GM12891 (cell line): ENCODE results near the gene CGB3.

Experiments used
- DNase-seq: peaks from one replicate; pipeline ENCODE4 v3.0.0; 2011; ENCODE audit warnings: low spot score; ENCODE audit not compliant: insufficient read length
- FAIRE-seq: peaks from 2 replicates; lab custom pipeline; 2011; peaks lifted over from hg19 to GRCh38; lab: Jason Lieb, UNC
- PAX5 ChIP-seq: IDR thresholded peaks from 2 replicates; pipeline ENCODE4 v1.6.1; 2011; ENCODE audit warnings: low read length, moderate library complexity, mild to moderate bottlenecking; ENCODE audit not compliant: insufficient read depth, severe bottlenecking
- POLR2A ChIP-seq: IDR thresholded peaks from 2 replicates; pipeline ENCODE4 v1.6.1; 2011; ENCODE audit warnings: low read depth, low read length, control low read depth
- POLR2AphosphoS5 ChIP-seq: IDR thresholded peaks from 2 replicates; pipeline ENCODE4 v1.6.1; 2011; ENCODE audit warnings: low read depth, low read length, control low read depth
- POU2F2 ChIP-seq: IDR thresholded peaks from 2 replicates; pipeline ENCODE4 v1.6.1; 2011; ENCODE audit warnings: low read depth, mild to moderate bottlenecking, control low read depth, low read length, moderate library complexity
- SPI1 ChIP-seq: IDR thresholded peaks from 2 replicates; pipeline ENCODE4 v1.6.1; 2011; ENCODE audit warnings: low read depth, low read length, control low read depth
- TAF1 ChIP-seq: IDR thresholded peaks from 2 replicates; pipeline ENCODE4 v1.6.1; 2011; ENCODE audit warnings: low read depth, low read length, control low read depth

CGB3 gene

GRCh38 chr19:49004133-49004532 lies 20.0 kb downstream of the CGB3 start:
- DNase-seq (no peak), FAIRE-seq (no peak)
- TF ChIP-seq POU2F2 (no peak), TAF1 (no peak), SPI1 (no peak), PAX5 (no peak), POLR2A (no peak), POLR2AphosphoS5 (no peak)

DNA sequence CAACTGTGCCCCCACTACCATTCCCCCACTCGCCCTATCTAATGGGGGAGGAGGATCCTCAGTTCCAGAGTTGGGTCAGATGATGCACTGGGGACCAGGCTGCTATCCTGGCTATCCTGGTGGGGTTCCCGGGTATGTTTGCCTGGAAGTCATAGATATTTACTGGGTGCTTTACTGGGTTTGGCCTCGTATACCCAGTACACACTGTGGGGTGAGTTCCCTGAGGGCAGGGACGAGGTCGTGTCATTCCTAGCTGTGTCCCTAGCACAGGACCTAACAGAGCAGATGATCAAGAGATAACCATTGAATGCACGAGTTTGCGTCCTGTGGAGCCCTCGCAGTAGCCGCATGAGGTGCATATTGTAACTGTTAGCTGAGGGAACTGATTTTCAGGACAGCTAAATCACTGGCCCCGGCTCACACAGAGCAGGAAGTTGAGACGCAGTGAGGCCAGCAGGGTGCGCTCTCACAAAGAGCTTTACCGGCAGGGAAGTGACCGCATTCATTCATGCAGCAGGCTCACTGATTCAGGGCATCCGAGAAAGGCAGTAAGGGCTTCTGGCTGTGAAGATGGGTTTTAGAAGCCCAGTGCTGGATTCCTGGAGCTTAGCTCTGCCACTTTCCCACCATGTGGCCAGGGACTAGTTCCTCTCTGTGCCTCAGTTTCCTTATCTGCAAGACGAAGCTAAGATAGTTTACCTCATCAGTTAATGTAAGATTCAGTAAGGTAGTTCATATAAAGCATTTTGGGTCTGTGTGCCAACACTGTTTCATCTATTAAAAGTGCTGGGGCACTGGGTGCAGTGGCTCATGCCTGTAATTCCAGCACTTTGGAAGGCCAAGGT lies 24.4 kb downstream of the CGB3 start:
- DNase-seq = no peak
- FAIRE-seq = no peak
- TF ChIP-seq POLR2AphosphoS5 (no peak), SPI1 (0 out of 2 replicates have a peak, but pooled peaks have one; percentile 8)

DNA sequence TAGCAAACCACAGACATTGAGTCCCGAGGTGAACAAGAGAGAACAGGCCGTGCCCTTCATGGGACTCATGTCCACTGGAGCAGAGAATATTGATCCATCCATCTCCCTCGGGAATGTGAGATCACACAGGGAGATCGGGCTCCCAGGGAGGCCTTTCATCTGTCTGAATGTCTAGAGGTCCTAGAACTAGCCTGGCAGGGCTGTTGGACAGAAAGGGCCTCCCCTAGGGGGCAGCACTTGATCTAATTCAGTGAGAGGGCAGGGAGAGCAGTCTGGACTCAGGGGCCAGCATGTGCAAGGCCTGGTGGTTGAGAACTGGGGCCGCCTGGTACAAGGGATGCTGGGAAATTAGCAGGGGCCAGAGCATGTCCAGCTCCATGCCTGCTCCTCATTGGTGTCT lies 26.2 kb downstream of the CGB3 start:
- FAIRE-seq = no peak
- TF ChIP-seq POLR2AphosphoS5 = no peak
- no peak for TF ChIP-seq PAX5
- no peak for TF ChIP-seq SPI1
- no peak for TF ChIP-seq POU2F2
- TF ChIP-seq TAF1 = no peak
- TF ChIP-seq POLR2A = no peak
- no peak for DNase-seq

- no peak for DNase-seq
- TF ChIP-seq TAF1 = no peak
- TF ChIP-seq POLR2AphosphoS5 = no peak
- FAIRE-seq = no peak
Observed at GRCh38 chr19:48994035-48994386, 30.1 kb downstream of the CGB3 start.

DNA sequence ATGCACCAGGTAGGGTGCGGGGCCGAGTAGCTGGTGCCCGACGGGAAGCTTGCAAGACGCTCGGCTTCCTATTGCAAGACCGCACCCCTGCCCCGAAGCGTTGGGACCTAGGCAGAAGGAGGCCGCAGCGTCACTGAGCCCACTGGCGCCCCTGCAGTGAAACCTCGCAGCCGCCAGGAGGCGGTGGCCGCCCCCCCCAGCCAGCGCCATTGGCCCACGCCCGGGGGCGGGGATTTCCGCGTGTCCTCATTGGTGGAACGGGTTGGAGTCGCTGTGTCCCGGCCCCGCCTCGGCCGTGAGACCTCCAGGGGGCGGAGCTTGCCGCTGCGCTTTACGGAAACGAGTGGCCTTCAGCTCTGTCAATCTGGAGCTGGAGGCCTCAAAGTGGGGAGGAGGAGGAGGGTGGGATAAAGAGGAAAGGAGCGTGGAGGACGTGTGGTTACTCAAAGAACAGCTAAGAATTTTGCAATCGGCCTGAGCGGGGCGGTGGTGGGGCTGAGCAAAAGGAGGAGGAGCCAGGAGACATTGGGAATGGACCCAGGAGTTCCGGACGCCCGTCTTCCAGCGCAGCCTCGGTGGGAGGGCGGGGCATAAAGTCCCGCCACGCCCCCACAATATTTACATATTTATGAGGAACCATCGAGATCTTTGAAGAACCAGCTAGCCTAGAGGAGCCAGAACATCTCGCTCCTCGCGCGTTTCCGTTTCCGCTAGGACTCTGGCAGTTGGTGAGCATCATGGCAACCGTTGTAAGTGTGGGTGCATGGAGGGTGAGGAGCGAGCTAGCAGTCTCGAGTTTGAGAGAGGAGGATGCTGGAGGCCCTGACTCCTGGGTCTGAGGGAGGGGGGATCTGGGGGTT lies 30.7 kb downstream of the CGB3 start, which contains the start of the genes GYS1 and RUVBL2:
TSS of gene GYS1 (minus strand) at position 135 of the 860 bp plus-strand sequence. CDS start 197 bp downstream, outside the sequence.
TSS of gene RUVBL2 (plus strand) at position 713 of the 860 bp plus-strand sequence. CDS start at position 738, 25 bp downstream.
- DNase-seq (peak; percentile 98), FAIRE-seq (peak; percentile 99)
- peak; percentile 95 for TF ChIP-seq POLR2AphosphoS5
- no peak; the same call in 1 of the 2 replicates for TF ChIP-seq SPI1
- TF ChIP-seq POLR2A = peak; percentile 94
- TF ChIP-seq PAX5 = no peak
- TF ChIP-seq POU2F2 = peak; percentile 97
- TF ChIP-seq TAF1 = peak; percentile 93

DNA sequence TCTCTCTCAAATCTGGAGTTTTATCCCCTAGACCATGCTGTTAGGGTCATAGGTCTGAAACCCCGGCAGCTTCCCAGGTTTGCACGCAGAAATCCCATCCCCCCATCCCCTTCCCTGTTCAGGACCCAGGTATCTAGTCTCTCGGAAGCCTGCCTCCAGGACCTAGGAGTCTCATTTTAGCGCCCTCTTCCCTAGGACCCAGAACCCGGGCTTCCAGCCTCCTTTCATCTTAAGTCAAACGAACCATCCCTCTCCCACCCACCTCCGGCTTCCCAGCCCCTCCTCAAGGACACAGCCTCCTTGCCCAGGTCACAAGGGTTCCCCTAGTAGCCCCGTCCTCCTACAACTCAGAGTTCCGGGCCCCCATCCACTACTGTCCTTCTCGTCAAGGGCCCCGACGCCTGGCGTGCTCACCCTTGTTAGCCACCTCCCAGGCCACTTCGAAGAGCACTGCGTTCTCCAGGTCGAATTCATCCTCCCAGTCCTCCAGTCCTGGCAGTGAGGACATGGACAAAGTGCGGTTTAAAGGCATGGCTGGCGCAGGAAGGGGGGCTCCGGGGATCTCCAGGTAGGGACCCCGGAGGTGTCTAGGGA lies 31.5 kb downstream of the CGB3 start:
- DNase-seq (no peak), FAIRE-seq (no peak)
- TF ChIP-seq POLR2AphosphoS5 (no peak), SPI1 (no peak), TAF1 (no peak), PAX5 (no peak), POLR2A (no peak), POU2F2 (no peak)

GRCh38 chr19:48991873-48992580 lies 32.1 kb downstream of the CGB3 start:
- peak; percentile 47 for DNase-seq
- 0 out of 2 replicates have a peak, but pooled peaks have one; percentile 2 for TF ChIP-seq SPI1
- no peak for TF ChIP-seq POU2F2
- no peak for FAIRE-seq

GRCh38 chr19:48991011-48991609 lies 33.0 kb downstream of the CGB3 start:
- TF ChIP-seq POLR2A = no peak
- TF ChIP-seq POU2F2 = no peak
- TF ChIP-seq TAF1 = no peak
- TF ChIP-seq POLR2AphosphoS5 = no peak
- TF ChIP-seq SPI1 = no peak
- TF ChIP-seq PAX5 = no peak
- no peak for FAIRE-seq
- DNase-seq = no peak

- TF ChIP-seq POLR2AphosphoS5 (no peak), SPI1 (no peak), POU2F2 (no peak), PAX5 (no peak), TAF1 (no peak), POLR2A (no peak)
- FAIRE-seq (no peak), DNase-seq (no peak)
Observed at GRCh38 chr19:48990400-48990799, 33.7 kb downstream of the CGB3 start.
